ENCODE measurements around the gene TRAPPC1.

Gene TRAPPC1

GRCh38 chr17:7886227-7887037, 45.3 kb downstream of the TRAPPC1 start:
- no peak for TF ChIP-seq CTCF (IDR thresholded peaks at IDR 0.05; ENCODE audit: control insufficient read depth, insufficient read depth, low read depth, low read length, missing control alignments)
- DNase-seq (ENCODE audit: low read depth), result no peak
- H3K4me3 ChIP-seq (ENCODE audit: control insufficient read depth, low read depth, low read length), result peak overlapping the region; percentile 99

- peak overlapping the region; percentile 99 for H3K4me3 ChIP-seq (ENCODE audit: control insufficient read depth, low read depth, low read length)
- DNase-seq (ENCODE audit: low read depth), result no peak
- no peak for TF ChIP-seq CTCF (IDR thresholded peaks at IDR 0.05; ENCODE audit: control insufficient read depth, insufficient read depth, low read depth, low read length, missing control alignments)
Observed at GRCh38 chr17:7885367-7886226, 46.1 kb downstream of the TRAPPC1 start.

GRCh38 chr17:7884581-7885366, 47.0 kb downstream of the TRAPPC1 start:
- no peak for DNase-seq (ENCODE audit: low read depth)
- H3K4me3 ChIP-seq (ENCODE audit: control insufficient read depth, low read depth, low read length), result peak overlapping the region; percentile 99
- TF ChIP-seq CTCF (IDR thresholded peaks at IDR 0.05; ENCODE audit: control insufficient read depth, insufficient read depth, low read depth, low read length, missing control alignments), result no peak

GRCh38 chr17:7883781-7884386, 47.9 kb downstream of the TRAPPC1 start:
- DNase-seq (ENCODE audit: low read depth), result no peak
- TF ChIP-seq CTCF (IDR thresholded peaks at IDR 0.05; ENCODE audit: control insufficient read depth, insufficient read depth, low read depth, low read length, missing control alignments), result no peak
- H3K4me3 ChIP-seq (ENCODE audit: control insufficient read depth, low read depth, low read length), result peak overlapping the region; percentile 52

- H3K4me3 ChIP-seq (ENCODE audit: control insufficient read depth, low read depth, low read length), result no peak overlapping the region
- TF ChIP-seq CTCF (IDR thresholded peaks at IDR 0.05; ENCODE audit: control insufficient read depth, insufficient read depth, low read depth, low read length, missing control alignments), result no peak
Observed at GRCh38 chr17:7882629-7883028, 49.1 kb downstream of the TRAPPC1 start.

GRCh38 chr17:7882068-7882467, 49.7 kb downstream of the TRAPPC1 start:
- DNase-seq (ENCODE audit: low read depth), result no peak
- H3K4me3 ChIP-seq (ENCODE audit: control insufficient read depth, low read depth, low read length), result no peak overlapping the region
- no peak for TF ChIP-seq CTCF (IDR thresholded peaks at IDR 0.05; ENCODE audit: control insufficient read depth, insufficient read depth, low read depth, low read length, missing control alignments)

More at GRCh38 chr17:7882629-7883028, 49.1 kb downstream of the TRAPPC1 start:
- DNase-seq (ENCODE audit: low read depth), result no peak
